Stimulated activated CD4-positive, alpha-beta T cell treated with anti-CD3 and anti-CD28 coated beads, Interleukin-1b, Interleukin-23, amount 100 ng/mL, for 1 hour (primary cell): ENCODE data around the gene GLA.

Experiments
- DNase-seq, 2 donors: peaks; one replicate each; pipeline ENCODE4 v3.0.0-alpha.2; 2020; ENCODE audit warnings: low read depth in 2 of 2

Gene GLA

DNA sequence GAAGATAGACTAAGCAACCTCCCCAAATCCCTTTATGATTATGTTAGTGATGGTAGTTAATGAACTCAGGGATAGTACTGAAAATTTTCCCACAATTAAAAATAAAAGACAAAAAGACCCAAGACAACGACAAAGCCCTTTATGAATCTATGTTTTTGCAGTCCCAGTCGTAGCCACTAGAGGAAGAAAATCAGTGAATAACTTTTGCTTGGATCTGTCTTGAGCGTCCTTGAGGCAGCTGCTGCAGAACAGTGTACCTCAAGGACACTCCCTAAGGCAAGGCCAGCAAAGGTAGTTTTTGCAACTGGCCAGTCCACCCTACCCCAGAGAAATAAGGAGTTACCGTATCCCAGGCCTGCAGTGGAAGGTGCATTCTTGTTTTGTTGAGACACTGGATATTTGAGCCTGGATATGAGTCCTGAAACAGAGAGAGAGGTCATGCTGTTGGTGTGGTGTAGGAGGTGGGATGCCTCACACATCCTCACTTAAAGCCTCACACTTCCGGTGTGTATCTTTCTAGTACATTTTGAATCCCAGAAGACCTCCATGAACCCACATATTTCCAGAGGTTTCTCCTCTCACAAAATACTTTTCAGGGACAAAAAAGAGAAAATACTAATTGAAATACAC lies 50.4 kb downstream of the GLA start:
- no peak for DNase-seq

DNA sequence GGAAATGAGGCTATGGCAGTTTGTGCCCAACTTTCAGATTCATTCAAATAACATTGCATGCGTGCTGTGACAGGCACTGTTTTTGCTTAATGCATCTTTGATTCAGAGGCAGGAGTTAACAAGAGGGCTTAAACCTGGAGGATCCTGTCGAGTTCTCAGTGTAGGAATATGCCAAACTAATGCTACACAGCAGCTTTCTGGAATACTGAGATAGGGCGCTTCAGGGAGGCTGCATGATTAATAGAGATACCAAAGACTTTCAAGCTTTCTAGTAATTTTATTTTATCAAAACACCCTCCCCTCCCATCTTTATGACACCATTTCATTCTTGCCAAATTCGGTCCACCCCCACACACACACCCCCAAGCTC lies 58.5 kb downstream of the GLA start:
- DNase-seq = no peak

DNA sequence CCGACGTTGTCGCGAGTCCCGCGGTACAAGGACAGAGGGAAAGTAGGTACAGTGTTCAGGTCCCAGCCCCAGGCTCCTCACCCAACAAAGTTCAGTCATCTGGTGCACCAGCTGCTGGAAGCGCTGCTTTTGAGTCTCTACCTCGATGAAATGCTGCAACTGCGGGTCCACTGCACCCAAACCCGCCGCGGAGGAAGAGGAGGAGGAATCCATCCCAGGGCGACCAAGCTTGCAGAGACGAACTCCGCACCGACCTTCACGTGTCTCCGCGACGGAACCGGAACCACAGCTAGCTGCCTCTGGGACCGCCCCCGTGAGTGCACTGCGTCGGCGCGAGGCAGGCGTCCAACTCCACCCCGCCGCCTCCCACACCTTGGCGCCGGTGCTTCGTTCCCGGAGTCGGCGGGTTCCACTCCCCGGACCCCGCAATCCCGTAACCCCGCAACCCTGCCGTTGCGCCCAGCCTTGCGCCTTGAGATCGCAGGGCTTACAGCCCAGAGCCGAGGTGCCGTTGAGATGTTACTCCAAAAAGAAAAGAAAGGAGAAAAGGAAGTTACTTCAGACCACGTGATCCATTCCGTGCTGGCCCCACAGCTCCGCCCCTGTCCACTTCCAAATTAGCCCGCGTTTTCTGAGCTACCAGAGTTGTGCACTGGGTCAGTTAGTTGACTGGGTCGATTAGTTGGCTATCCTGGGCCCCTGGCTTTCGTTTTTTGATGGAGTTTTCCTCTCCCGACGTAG lies 59.1 kb downstream of the GLA start, which contains the start of gene TIMM8A:
TIMM8A (minus strand) TSS at position 291 of the 741 bp plus-strand sequence; CDS start at position 213, 78 bp downstream.
- peak; percentile 27 to 58 for DNase-seq

DNA sequence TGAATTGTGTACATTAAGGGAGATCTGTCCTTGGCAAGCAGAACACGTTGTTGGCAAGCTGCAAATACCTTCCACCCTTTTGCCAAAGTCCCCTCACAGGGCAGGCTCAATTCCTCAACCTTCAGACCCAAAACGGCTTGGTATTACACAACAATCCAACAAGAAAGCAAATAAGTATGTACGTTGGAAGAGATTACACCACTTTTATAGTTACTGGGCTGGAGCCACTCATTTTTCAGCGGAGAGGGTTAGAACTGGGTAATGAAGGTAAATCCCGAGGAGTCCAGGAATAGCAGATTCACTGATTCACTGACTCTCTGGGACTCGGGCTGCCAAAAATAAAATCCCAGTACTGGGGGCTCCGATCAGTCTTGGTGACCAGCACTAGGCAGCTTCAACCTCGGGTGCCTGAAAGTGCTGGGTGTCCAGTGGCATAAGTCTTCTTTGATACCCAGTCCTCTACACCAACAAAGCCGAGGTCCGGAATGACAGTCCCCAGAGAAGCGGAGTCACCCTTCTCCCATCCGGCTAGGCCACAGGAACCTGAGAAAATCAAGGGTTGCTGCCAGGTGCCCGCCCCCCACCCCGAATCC lies 59.8 kb downstream of the GLA start:
- no peak for DNase-seq
